ENCODE results near the gene NDUFA8. TPM values are rescaled to one million over a fixed set of nuclear protein-coding genes. Genes with fewer than 3 reads are reported as not detected.

NDUFA8 gene
- total RNA-seq, 1 donor from 2014 or later = 48.5 TPM

DNA sequence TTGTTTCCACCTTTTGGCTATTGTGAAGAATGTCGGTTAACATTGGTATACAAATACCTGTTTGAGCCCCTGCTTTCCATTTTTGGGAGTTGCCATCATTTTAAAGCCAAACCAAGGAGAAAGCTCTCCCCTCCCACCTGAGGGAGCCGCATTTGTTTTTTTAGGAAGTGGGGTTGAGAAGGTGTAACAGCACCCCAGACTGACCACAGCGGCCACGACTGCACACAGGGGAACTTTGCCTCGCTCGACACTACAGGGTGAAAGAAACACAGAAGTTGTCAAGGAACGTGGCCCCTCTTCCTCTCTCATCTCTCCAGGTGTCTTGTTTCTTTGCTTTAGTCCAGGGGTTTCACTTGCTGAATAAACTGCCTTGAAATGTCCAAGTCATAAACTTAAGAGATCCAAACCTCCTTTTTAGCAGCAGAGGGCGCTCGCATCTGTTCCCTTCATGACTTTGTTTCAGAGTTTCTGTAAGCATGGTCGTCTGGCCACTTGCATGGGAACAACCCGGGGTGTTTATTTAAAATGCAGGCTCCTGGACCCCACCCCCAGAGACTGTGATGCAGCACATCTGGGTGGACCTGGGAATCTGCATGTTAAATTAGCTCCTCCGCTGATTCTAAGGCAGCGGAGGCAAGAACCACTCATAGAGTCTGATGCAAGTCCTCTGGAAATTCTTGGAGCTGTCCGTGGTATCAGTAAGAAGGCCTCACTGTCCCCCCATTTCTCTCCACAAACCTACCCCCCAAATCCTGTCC, 64.4 kb downstream of the NDUFA8 start:
- TF ChIP-seq, protein P1, sequence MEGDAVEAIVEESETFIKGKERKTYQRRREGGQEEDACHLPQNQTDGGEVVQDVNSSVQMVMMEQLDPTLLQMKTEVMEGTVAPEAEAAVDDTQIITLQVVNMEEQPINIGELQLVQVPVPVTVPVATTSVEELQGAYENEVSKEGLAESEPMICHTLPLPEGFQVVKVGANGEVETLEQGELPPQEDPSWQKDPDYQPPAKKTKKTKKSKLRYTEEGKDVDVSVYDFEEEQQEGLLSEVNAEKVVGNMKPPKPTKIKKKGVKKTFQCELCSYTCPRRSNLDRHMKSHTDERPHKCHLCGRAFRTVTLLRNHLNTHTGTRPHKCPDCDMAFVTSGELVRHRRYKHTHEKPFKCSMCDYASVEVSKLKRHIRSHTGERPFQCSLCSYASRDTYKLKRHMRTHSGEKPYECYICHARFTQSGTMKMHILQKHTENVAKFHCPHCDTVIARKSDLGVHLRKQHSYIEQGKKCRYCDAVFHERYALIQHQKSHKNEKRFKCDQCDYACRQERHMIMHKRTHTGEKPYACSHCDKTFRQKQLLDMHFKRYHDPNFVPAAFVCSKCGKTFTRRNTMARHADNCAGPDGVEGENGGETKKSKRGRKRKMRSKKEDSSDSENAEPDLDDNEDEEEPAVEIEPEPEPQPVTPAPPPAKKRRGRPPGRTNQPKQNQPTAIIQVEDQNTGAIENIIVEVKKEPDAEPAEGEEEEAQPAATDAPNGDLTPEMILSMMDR (IDR thresholded peaks at IDR 0.05) = peak; percentile 71
- H3K4me1 Mint-ChIP-seq (ENCODE audit: unreplicated experiment) = peaks cover 33% of the 10 kb centered on the region
- no peaks in the 10 kb centered on the region for H3K9me3 Mint-ChIP-seq (ENCODE audit: unreplicated experiment)
- peaks cover 9% of the 10 kb centered on the region for H3K27me3 Mint-ChIP-seq (ENCODE audit: unreplicated experiment)
- H3K4me3 Mint-ChIP-seq (ENCODE audit: unreplicated experiment) = no peak overlapping the region
- no peak for DNase-seq (ENCODE audit: extremely low spot score, unreplicated experiment)
- H3K27ac Mint-ChIP-seq (ENCODE audit: unreplicated experiment) = no peak overlapping the region
- no peaks in the 10 kb centered on the region for H3K36me3 Mint-ChIP-seq (ENCODE audit: unreplicated experiment)

Small RNAs within 50 kb of the gene (microRNA-seq; reads per million reads assigned to microRNA genes)
- gene MIR4478 (ENCODE audit: unreplicated experiment) = not detected

Other genes with a start within 250 kb of the NDUFA8 start
- 6.0 and 7.9 TPM in 2 replicates for gene TTLL11, start 66.5 kb downstream of the NDUFA8 start, total RNA-seq
- gene MORN5, start 129 bp upstream of the NDUFA8 start, total RNA-seq = not detected in 2 replicates
- not detected in 2 replicates for gene LHX6, start 69.2 kb upstream of the NDUFA8 start, total RNA-seq
- gene RBM18, start 105.1 kb upstream of the NDUFA8 start, total RNA-seq = 23.2 and 24.2 TPM in 2 replicates
- 26.0 and 26.6 TPM in 2 replicates for gene MRRF, start 105.1 kb upstream of the NDUFA8 start, total RNA-seq
- 2.5 and 3.1 TPM in 2 replicates for gene PTGS1, start 211.2 kb upstream of the NDUFA8 start, total RNA-seq

Data from osteocyte (in vitro differentiated cells).